SW 1271 (cell line): ENCODE data around the gene SYNE4.
"Not testable (repeated sequence)": the region's sequence is repeated elsewhere in the genome, so short reads cannot be mapped to it uniquely, and the experiment has no call there.

ENCODE experiments used
- DNase-seq, 2 experiments: peaks; one replicate each; lab custom pipeline; 2025; lab: John Stamatoyannopoulos, UW

Gene SYNE4, protein sequence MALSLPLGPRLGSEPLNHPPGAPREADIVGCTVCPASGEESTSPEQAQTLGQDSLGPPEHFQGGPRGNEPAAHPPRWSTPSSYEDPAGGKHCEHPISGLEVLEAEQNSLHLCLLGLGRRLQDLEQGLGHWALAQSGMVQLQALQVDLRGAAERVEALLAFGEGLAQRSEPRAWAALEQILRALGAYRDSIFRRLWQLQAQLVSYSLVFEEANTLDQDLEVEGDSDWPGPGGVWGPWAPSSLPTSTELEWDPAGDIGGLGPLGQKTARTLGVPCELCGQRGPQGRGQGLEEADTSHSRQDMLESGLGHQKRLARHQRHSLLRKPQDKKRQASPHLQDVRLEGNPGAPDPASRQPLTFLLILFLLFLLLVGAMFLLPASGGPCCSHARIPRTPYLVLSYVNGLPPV

DNA sequence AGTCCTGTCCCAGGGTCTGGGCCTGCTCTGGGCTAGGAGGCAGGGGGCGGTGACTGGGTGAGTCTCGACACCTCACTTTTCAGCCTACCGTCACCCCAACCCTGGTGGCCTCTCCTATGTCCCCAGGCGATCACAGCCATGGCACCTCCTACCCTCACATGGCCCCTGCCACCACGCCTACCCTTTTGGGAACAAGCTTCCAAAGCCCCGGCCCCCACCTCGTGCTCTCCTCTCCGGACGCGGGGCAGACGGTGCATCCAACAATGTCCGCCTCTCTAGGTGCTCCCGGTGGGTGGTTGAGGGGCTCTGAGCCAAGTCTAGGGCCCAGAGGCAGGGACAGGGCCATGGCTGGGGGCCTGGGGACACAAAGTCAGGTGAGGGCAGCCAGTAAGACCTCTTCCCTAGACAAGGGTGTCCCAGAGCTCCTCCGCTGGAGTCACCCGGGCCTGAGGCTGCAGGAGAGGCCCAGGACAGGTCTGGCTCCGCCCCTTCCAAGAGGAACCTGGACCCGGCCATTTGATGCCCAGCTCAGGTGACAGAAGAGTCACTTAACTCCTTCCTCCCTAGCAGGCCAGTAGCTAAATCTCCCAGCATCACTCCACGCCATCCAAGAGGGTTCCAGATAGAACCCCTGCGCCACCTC, at the start of gene SYNE4:
TSS of gene SYNE4 (minus strand) at position 478 of the 643 bp plus-strand sequence. CDS start at position 346, 132 bp downstream.
- DNase-seq, result no peak

DNA sequence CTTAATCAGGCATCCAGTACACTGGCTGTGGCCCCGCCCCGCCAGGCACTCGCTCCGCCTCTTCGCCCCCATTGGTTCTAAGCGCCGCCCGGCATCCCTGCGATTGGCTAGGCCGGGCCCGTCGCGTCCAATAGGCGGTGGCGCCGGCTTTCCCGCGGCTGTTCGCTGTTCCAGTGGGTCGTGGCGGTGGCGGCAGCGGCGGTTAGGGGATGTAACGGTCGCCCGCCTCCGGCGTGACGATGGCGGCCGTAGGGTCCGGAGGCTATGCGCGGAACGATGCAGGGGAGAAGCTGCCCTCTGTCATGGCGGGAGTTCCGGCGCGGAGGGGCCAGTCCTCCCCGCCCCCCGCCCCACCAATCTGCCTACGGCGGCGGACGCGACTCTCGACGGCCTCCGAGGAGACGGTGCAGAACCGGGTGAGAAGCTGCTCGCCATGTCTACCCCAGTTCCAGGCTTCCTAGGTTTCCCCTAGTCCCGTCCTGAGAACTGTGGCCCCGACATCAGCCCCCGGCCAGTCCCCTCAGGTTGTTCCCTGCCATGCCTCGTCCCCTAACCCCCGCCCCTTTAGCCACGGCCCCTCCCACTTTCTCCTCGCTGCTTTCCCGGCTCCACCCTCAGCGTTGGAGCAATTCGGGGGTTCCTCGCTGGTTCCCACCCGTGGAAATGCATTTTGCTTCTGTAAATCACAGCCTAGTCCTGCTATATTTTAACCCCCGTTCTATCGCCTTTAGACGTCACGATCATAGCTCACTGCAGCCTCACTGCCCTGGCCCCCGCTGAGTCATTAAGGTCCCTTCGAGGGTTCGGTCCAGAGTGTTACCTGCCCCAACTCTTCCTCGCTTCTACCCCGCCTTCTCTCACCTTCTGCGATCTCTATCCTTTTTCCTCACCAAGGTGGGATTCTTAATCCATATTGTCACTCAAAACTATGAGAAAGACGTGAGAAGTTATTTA, 46.4 kb upstream of the SYNE4 start, which contains the start of gene WDR62:
TSS of gene WDR62 (plus strand) at position 165 of the 954 bp plus-strand sequence. CDS start at position 240, 75 bp downstream.
- DNase-seq, result peak; percentile 76 to 94

DNA sequence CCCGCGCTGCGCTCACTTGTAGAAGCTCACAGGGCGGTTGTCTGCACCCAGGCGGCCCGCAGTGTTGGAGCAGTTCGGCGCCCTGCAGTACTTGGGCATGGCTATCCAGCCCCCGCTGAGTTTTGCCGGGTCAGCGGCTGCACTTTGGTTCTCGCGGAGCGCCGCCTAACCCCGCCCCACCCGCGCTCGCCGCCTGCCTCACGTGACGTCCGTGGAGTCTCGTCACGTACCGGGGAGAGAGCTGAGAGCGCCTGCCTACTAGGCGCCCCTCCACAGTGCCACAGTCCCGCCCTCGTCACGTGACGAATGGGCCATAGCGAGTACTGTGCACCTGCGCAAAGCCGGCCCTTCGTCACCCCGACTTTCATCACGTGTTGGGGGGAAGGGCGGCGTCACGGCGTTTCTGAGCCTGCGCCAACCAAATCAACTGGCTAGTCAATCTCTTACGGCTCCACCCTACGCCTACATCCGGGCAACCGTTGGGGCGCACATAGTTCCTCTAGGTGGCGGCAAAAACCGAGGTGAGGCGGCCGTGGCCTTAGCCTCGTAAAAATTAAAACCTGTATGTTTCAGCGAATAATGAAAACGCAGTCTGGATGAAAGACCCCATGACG, 45.6 kb upstream of the SYNE4 start, which contains the start of gene THAP8:
TSS of gene THAP8 (minus strand) at position 167 of the 614 bp plus-strand sequence. CDS start at position 99, 68 bp downstream.
- DNase-seq, result peak; percentile 90 to 95

DNA sequence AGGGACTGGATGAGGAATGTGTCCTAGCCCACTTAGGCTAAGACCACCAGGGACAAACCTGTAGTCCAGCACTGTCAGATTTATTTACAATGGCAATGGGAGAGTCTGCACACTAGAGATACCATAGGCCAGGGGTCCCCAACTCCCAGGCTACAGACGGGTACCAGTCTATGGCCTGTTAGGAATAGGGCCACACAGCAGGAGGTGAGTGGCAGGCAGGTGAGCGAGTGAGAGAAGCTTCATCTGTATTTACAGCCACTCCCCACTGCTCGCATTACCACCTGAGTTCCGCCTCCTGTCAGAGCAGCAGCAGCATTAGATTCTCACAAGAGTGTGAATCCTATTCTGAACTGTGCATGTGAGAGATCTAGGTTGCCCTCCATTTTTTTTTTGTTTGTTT, 43.0 kb upstream of the SYNE4 start:
- no peak for DNase-seq

DNA sequence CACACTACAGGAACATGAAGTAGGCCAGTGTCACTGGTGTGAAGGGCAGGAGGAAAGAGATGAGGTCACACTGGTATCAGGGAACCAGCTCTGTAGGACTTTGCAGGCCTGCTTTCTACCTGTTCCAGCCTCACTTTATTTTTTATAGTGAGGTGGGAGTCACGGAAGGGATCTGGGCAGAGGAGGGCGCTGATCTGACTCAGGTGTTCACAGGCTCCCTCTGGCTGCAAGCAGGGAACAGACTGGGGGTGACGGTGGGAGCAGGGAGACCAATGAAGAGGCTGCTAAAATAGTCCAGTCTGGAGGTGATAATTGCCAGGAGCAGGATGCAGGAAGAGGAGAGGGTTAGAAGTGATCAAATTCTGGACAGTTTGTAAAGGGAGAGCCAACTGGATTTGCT, 42.6 kb upstream of the SYNE4 start:
- no peak for DNase-seq

DNA sequence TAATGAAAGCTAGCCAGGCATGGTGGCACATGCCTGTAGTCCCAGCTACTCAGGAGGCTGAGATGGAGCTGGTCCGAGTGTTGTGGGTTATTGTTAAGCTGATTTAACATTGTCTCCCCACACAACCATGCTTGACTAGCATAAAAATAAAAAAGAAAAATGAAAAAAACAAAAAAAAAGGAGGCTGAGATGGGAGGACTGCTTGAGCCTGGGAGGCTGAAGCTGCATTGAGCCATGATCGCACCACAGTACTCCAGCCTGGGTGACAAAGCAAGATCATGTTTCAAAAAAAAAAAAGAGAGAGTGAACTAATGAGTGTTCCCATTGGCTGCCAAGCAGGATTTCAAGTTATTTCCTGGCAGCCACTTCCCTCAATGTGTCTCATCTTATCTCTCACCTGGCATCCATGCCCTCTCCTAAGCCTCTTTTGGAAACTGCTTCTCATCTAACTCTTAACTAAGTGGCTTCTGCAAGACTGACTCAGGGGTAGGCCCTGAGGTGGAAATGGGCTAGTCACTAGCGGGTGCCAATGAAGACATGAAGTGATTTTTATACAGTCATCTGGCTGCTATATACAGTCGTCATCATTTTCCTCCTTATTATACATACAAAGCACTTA, 40.6 kb upstream of the SYNE4 start:
- no peak for DNase-seq

DNA sequence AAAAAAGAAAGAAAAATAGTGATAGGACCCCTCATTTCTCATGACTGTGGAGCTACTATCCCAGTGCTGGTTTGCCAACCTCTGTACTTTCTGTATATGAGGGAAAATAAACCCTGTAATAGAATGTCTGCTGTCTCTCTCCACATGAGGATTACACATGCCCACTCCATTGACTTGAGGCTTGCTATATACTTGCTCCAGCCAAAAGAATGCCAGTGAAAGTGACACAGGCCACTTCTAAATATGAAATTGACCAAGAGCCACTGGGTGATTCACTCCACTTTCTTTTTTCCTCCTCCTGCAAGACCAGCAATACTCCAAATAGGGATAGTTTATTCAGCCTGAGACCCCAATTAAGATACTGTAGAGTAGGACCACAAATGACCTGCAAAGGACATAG, 39.2 kb upstream of the SYNE4 start:
- DNase-seq, result no peak

DNA sequence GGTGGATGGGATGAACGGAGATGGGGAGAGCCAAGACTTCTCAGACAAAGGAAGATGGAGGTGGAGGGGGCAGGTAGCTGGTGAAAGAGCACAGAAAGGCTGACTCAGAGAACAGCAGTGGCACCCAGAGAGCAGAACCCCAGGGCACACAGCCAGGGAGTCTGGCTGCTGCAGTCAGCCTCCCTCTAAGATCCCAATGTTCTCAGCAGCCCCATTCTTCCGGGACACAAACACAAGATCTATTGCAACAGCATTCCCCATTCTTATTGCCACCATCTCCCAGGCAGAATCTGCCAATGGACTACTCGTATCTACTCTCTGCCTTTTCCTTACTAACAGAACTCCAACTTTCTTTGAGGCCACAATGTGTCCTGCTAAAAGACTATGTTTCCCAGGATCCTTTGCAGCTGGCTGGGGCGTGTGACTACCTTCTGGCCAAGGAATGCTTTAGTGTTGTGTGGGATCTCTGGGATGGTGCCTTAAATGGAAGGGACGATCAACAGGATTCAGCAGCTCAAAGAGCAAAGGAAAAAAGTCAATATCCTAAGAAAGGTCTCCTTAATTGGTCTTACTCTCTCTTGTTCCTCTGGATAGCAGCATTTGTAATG, 37.9 kb upstream of the SYNE4 start:
- no peak for DNase-seq

DNA sequence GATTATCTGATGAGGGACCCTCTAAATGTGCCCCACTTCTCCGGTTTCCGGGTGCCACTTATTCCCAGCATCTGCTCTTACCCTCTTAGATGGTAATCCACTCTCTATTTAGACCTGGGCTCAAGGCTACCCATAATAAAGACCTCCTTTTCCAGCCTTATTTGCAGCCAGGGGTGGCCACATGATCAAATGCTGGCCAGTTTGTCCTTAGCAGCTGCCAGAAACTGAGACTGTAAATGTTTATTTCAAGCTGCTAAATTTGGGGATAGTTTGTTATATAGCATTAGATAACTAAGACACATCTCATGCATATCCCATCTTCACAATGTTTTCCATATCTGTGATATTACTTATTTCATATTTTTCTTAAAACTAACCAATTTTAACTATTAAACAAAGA, 35.3 kb upstream of the SYNE4 start:
- no peak for DNase-seq

DNA sequence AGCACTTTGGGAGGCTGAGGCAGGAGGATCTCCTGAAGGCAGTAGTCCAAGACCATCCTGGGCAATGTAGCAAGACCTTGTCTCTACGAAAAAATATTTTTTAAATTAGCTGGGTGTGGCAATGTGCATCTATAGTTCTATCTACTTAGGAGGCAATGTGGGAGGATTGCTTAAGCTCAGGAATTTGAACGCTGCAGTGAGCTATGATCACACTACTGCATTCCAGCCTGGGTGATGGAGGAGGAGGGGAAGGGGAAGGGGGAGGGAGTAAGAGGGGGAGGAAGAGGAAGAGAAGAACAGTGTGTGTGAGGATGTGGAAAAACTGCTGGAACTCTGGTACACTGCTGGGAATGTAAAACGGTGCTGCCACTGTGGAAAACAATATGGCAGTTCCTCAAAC, 33.2 kb upstream of the SYNE4 start:
- no peak for DNase-seq

DNA sequence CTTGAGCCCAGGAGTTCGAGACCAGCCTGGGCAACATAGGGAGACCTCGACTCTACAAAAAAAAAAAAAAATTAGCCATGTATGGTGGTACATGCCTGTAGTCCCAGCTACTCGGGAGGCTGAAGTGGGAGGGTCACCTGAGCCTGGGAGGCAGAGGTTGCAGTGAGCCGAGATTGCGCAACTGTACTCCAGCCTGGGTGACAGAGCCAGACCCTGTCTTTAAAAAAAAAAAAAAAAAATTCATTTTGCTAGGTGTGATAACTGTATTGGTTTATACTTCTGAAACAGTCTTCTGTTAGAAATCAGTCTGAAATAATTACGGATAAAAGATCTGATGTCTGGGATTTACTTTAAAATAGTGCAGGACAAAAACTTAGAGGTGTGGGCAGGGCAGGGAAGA, 32.5 kb upstream of the SYNE4 start:
- DNase-seq, result not testable (repeated sequence)

DNA sequence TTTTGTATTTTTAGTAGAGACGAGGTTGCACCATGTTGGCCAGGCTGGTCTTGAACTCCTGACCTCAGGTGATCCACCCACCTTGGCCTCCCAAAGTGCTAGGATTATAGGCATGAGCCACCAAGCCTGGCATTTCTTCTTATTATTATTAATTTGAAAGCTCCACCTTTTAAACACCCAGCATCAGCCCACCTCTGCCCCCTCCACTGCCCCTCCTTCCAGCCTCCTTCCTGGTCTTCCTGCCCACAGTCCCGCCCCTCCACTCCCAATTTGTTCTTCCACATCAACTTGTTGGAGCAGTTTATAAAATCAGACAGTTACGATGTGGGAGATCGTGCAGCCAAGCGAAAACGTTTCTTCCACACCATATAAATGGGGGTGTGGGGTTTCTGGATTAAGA, 31.9 kb upstream of the SYNE4 start:
- DNase-seq, result no peak

DNA sequence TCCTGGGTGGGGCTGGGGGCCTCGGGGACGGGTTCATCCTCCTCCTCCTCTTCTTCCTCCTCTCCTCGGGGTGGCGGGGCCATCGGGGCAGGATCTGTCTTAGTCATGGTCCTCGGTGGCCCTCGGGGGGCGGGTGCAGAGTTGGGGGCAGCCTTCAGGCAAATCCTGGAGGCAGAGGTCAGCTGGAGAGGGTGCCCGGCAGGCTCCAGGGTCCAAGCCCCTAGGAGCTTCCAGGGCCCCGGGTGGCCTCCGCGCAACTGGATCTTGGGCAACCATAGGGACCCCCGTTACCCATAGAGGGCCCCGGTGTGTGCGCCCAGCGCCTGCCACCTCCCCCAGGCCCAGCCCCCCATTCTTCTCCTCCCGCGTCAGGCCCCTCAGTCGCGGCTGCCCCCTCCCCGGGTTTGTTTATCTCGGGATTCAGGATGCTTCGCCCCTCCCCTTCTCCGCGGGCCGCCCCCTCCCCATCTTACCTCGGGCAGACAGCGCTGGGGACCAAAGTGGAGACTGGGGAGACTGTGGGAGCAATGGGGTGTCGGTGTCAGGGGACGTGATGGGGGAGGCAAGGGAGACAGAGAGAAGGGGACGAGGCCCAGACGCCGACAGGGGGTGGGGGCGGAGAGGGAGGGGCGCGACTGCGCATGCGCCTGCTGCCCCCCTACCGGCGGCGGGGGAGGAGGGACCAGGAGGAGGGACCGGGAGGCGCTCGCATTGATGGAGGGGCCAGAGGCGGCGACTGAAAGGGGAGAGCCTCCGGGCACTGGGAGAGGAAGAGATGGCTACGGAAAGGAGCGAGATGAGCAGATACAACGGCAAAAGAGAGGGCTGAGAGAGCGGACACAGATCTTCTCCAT, 23.9 kb upstream of the SYNE4 start, which contains the start of gene CLIP3:
TSS of gene CLIP3 (minus strand) at position 623 of the 854 bp plus-strand sequence. CDS start at position 107, 516 bp downstream.
- DNase-seq, result no peak

DNA sequence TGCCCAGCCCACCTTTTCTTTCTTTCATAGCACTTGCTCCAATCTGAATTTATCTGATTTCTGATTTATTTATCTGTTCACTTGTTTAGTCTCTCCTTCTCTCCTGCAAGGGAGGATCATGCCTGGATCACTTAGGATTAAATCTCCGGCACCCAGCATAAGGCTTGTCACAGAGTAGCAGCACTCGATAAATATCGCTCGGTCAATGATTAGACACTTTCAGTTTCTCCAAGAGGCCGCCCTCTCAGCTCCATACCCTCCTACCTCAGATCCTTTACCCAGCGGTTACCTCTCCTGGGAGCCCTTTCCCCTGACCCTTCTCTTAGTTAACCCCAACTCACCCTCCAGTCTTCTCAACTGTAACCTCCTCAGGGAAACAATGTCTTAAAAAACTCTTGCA, 22.7 kb upstream of the SYNE4 start:
- no peak for DNase-seq

DNA sequence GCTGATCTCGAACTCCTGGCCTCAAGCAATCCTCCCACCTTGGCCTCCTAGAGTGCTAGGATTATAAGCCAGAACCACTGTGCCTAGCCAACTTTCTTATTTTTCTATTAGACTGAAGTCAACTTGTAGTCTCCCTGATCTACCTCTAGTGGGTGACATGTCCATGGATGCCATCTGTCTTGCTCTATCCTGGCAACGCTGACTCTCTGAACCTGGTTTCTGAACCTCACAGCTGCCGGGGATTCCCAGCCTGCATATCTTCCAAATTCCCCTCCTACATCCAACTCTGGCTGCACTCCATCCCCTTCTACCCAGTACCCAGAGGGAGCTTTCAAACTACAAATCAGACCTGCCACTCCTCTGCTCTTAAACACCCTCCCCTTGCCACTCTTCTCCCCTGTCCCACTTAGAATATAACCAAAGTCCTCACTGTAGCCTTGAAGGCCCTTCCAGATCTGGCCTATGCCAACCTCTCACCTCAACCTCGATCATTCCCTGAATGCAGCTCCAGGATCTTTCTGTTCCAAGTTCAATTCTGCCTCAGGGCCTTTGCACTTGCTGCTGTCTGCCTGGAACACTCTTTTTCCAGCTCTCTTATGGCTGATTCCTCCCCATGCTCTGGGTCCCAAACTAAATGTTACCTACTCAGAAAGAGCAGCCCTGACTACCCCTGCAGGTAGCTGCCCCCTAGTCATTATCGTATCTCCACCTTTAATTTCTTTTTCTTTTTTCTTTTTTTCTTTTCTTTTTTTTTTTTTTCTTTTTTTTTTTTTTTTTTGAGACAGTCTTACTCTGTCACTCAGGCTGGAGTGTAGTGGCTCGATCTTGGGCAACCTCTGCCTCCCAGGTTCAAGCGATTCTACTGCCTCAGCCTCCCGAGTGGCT, 21.9 kb upstream of the SYNE4 start:
- no peak for DNase-seq

DNA sequence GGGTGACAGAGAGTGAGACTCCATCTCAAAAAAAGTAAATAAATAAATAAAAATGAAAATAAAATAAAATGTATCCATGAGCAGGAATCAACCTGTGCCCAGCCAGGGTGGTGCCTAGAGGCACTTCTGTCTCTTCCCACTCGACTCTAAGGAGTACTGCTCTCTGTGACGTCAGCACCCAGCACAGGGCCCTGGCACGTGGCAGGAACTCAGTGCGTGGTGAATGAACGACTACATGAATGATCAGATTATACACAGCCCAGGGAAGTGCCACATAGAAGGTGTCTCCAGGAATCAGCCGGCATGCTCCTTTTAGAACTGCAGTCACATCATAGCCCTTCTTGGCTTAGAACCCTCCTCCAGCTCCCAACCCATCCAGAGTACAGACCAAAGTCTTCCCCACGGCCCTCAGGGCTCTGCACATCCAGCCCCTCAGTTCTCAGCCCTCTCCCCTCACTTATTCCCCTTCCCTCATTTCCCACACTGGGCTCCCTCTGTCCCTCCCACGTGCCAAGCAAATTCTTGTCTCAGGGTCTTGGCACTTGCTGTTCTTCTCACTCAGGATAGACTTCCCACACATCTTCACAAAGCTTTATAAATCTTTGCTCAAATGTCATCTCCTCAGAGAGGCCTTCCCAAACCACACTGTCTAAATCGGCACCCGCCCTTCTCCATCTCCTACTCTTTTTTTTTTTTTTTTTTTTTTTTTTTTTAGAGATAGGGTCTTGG, 19.9 kb upstream of the SYNE4 start:
- DNase-seq, result no peak

DNA sequence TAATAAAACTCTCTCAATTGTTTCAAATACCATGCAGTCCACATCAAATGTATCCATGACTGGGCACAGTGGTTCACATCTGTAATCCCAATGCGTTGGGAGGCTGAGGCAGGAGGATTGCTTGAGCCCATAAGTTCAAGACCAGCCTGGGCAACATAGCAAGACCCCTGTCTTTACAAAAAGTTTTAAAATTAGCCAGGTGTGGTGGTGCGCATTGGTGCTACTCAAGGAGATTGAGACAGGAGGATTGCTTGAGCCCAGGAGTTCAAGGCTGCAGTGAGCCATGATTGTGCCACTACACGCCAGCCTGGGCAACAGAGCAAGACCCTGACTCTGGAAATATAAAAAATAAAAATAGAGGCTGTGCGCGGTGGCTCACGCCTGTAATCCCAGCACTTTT, 19.1 kb upstream of the SYNE4 start:
- no peak for DNase-seq
